Pancreas (tissue), 10 donors: Measurements from ENCODE around the gene CNTROB. TPM values are rescaled to one million over a fixed set of nuclear protein-coding genes. Genes with fewer than 3 reads are reported as not detected.
"Not testable (repeated sequence)": the region's sequence is repeated elsewhere in the genome, so short reads cannot be mapped to it uniquely, and the experiment has no call there.

ENCODE experiments used
- ATAC-seq, 4 donors: fragments of 200-7000 bp; cut with Tn5 transposase; one replicate each; pipeline versions ENCODE4 v1.8.0 to v1.9.1; 2020; ENCODE audit warnings: mild to moderate bottlenecking in 4 of 4, moderate library complexity in 4 of 4
- DNase-seq, 6 donors: peaks; one replicate each; pipeline ENCODE4 v3.0.0-alpha.2; 2020
- FAIRE-seq: peaks from 2 replicates; lab custom pipeline; 2012; peaks lifted over from hg19 to GRCh38; lab: Jason Lieb, UNC
- H3K27ac ChIP-seq, 4 donors: fragments of 200-600 bp; sonication (generic); 1 replicate in 3 of 4; 2 replicates in 1 of 4; pipeline versions ENCODE4 v1.5.0 to v1.8.0; 2020
- H3K27me3 ChIP-seq, 4 donors: fragments of 200-600 bp; one replicate each; pipeline ENCODE4 v1.8.0; 2021
- H3K36me3 ChIP-seq, 3 donors: fragments of 200-600 bp; sonication (generic) in 1 of 3; one replicate each; pipeline versions ENCODE4 v1.5.0 to v1.8.0; 2020 to 2021
- H3K4me1 ChIP-seq, 3 donors: fragments of 200-600 bp; one replicate each; pipeline ENCODE4 v1.8.0; 2021
- H3K4me3 ChIP-seq, 4 donors: fragments of 200-600 bp; sonication (generic) in 2 of 4; one replicate each; pipeline versions ENCODE4 v1.5.0 to v1.8.0; 2020 to 2021
- H3K9me3 ChIP-seq, 4 donors: fragments of 200-600 bp; one replicate each; pipeline ENCODE4 v1.8.0; 2021
- WGBS, 2 donors: extraction: QIAGEN DNeasy Blood & Tissue Kit; methylation state at CpG; one replicate each; pipeline ENCODE4 v1.1.7; 2013; 5-methylcytosine and 5-hydroxymethylcytosine counted together
- intact Hi-C, 3 donors: fragments of 100-400 bp; cut with DNase I; formaldehyde crosslinking; loops; one replicate each; pipeline versions ENCODE4 v1.11.1 to v1.14.2; 2022
- polyA plus RNA-seq, 2 donors: library from polyadenylated mRNA; stranded (reverse); fragments of 200-250 nt; gene quantifications; one replicate each; pipeline ENCODE4 v1.2.3, GENCODE V29; 2013
- total RNA-seq, 6 donors: library from RNA; stranded (reverse); fragmentation: NEBNext Ultra II Directional in 4 of 6; extraction: Animal tissue kit (Norgen Biotek cat#: 25700) in 4 of 6; gene quantifications; one replicate each; pipeline versions ENCODE4 v1.2.1 to v1.2.4, GENCODE V29; 2021 to 2023
- TF ChIP-seq, protein P1 (sequence below), 4 donors: fragments of 200-600 bp; sonication (generic) in 3 of 4; IDR thresholded peaks; one replicate each; pipeline versions ENCODE4 v1.5.0 to v1.8.0; 2021; ENCODE audit warnings: antibody characterized with exemption in 4 of 4
- donor health status: healthy with polysubstance abuse.
- donor health status: DM: no; HTN: no; CAD: no; lungs with moderate emphysema.
- donor health status: DM: no; HTN: no; CAD: no.
- donor health status: control.
- donor health status: control.
- donor health status: Bipolar disorder and iron deficiency.
- donor health status: DM: yes; HTN: yes; CAD: no.
- donor health status: DM: no; HTN: no; CAD: no.
- donor health status: DM: no; HTN: no; CAD: no.
- donor health status: DM: yes; HTN: yes; CAD: no.

Gene CNTROB
- total and polyA plus RNA-seq, 8 donors, result 5.8 to 46.1 (median 9.9) TPM

DNA sequence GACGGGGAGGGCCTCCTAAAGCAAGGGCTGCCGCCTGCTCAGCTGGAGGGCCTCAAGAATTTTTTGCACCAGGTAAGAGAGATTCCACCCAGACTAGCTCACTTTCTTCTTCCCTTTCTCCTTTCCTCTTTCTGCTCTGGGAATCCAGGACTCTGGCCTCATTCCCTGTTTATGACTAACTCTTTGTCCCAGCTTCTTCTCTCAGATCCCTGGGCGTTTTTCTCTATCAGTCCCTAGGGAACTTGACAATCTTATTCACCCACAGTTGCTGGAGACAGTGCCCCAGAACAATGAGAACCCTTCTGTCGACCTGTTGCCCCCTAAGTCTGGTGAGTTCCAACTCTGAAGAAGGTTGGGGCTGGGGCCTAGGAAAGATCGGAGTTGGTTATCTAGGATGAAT lies 15.6 kb downstream of the CNTROB start:
- no peaks in the 10 kb centered on the region for H3K9me3 ChIP-seq
- H3K4me1 ChIP-seq, result no peaks in the 10 kb centered on the region
- 84 to 86% methylated on average over 5 of the region's 5 CpGs for WGBS, 2 donors
- H3K27ac ChIP-seq, result no peak overlapping the region
- no peak for FAIRE-seq
- no peaks in the 10 kb centered on the region for H3K27me3 ChIP-seq
- TF ChIP-seq, protein P1, sequence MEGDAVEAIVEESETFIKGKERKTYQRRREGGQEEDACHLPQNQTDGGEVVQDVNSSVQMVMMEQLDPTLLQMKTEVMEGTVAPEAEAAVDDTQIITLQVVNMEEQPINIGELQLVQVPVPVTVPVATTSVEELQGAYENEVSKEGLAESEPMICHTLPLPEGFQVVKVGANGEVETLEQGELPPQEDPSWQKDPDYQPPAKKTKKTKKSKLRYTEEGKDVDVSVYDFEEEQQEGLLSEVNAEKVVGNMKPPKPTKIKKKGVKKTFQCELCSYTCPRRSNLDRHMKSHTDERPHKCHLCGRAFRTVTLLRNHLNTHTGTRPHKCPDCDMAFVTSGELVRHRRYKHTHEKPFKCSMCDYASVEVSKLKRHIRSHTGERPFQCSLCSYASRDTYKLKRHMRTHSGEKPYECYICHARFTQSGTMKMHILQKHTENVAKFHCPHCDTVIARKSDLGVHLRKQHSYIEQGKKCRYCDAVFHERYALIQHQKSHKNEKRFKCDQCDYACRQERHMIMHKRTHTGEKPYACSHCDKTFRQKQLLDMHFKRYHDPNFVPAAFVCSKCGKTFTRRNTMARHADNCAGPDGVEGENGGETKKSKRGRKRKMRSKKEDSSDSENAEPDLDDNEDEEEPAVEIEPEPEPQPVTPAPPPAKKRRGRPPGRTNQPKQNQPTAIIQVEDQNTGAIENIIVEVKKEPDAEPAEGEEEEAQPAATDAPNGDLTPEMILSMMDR (IDR thresholded peaks at IDR 0.05), result no peak
- intact Hi-C loops, result no loop called here
- ATAC-seq, result no peak
- peaks cover 2 to 47% (median 10%) of the 10 kb centered on the region in 3 donors for H3K36me3 ChIP-seq
- no peak for DNase-seq
- no peak overlapping the region for H3K4me3 ChIP-seq

DNA sequence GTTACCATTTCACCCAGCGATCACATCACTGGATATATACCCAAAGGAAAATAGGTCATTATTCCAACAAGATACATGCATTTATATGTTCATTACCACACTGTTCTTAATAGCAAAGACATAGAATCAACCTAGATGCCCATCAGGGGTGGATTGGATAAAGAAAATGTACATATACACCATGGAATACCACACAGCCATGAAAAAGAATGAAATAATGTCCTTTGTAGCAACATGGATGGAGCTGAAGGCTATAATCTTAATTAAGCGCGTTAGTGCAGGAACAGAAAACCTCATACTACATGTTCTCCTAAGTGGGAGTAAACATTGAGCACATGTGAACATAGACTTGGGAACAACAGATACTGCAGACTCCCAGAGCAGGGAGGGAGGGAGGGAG lies 18.6 kb downstream of the CNTROB start:
- ATAC-seq, result no peak
- Histone ChIP-seq H3K4me1 (no peaks in the 10 kb centered on the region), H3K27me3 (no peaks in the 10 kb centered on the region), H3K9me3 (no peaks in the 10 kb centered on the region), H3K27ac (no peak overlapping the region), H3K4me3 (no peak overlapping the region), H3K36me3 (peaks cover 2 to 20% (median 4%) of the 10 kb centered on the region in 3 donors)
- DNase-seq, result no peak
- no peak for FAIRE-seq
- intact Hi-C loops, result no loop called here
- TF ChIP-seq, protein P1 (IDR thresholded peaks at IDR 0.05), result no peak
- WGBS, 2 donors, result 74 to 95% methylated on average over 3 of the region's 3 CpGs

DNA sequence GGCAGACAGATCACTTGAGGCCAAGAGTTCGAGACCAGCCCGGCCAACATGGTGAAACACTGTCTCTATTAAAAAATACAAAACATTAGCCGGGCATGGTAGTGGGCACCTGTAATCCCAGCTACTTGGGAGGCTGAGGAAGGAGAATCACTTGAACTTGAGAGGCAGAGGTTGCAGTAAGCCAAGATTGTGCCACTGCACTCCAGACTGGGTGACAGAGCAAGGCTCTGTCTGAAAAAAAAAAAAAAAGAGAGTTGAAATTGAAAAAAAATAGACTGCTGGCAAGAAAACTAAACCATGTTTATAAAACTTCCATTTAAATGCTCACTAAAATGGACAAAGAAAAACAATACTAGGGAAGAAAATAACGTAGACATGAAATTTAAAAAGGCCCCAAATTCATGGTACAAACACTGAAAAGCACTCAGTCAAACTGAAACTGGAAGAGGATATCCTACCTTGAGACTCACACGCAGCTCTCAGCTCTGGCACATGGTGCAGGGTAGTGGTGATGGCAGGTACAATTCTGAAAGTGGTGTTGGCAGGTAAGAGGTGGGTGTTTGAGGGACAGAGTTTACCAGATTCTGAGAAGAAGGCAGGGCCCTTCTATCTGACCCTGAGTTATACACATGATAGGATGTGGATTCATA lies 19.3 kb downstream of the CNTROB start:
- no peak overlapping the region for H3K27ac ChIP-seq
- no peak for ATAC-seq

DNA sequence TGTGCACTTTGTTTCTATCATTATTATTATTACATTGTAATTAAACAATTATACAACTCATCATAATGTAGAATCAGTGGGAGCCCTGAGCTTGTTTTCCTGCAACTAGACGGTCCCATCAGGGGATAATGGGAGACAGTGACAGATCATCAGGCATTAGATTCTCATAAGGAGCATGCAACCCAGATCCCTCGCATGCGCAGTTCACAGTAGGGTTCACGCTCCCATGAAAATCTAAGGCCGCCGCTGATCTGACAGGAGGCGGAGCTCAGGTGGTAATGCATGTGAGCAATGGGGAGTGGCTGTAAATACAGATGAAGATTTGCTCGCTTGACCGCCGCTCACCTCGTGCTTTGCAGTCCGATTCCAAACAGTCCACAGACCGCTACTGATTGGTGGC lies 21.3 kb downstream of the CNTROB start:
- DNase-seq, intact Hi-C loops, ATAC-seq, FAIRE-seq, H3K4me1 ChIP-seq, H3K9me3 ChIP-seq, H3K27me3 ChIP-seq, H3K4me3 ChIP-seq, H3K36me3 ChIP-seq, H3K27ac ChIP-seq: not testable (repeated sequence)
- 87 to 92% methylated on average over 13 of the region's 13 CpGs for WGBS, 2 donors

More for the DNA sequence above, 19.3 kb downstream of the CNTROB start:
- Histone ChIP-seq H3K4me1 (no peaks in the 10 kb centered on the region), H3K4me3 (no peak overlapping the region), H3K9me3 (no peaks in the 10 kb centered on the region), H3K27me3 (no peaks in the 10 kb centered on the region), H3K36me3 (peaks cover 0 to 14% (median 4%) of the 10 kb centered on the region in 3 donors)
- no peak for DNase-seq
- no peak for FAIRE-seq
- TF ChIP-seq, protein P1 (IDR thresholded peaks at IDR 0.05), result no peak
- intact Hi-C loops, result no loop called here
- 78 to 82% methylated on average over 5 of the region's 5 CpGs for WGBS, 2 donors

DNA sequence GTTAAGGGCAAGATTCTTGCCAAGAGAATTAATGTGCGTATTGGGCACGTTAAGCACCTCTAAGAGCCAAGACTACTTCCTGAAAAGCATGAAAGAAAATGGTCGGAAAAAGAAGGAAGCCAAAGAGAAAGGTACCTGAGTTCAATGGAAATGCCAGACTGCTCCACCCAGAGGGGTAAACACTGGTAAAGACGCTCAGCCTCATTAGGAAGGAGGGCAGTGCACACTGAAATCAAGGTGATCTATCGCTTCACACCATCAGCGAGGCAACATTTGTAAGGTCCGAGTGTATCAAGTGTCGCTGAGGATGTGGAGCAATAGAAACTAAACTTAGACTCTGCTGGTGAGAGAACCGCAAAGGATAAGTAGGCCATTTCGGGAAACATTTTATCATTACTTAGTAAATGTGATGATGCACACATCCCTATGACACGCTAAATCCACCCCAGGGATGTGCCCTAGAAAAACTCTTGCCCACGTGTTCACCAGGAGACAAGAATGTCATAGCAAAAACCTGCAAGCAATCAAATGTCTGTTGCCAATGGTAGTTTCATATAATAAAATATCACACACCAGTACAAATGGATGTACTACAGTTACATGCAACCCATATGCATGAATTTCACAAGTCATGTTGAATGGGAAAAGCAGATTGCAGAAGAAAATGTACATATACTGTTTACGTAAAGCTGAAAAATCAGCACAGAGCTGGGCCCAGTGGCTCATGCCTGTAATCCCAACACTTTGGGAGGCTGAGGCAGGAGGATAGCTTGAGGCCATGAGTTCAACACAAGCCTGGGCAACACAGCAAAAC lies 23.6 kb downstream of the CNTROB start:
- Histone ChIP-seq H3K4me3 (no peak overlapping the region), H3K27ac (no peak overlapping the region), H3K9me3 (no peaks in the 10 kb centered on the region), H3K4me1 (no peaks in the 10 kb centered on the region), H3K36me3 (no peaks in the 10 kb centered on the region), H3K27me3 (peaks cover 0 to 6% (median under 1%) of the 10 kb centered on the region in 4 donors)
- FAIRE-seq, result no peak
- no peak for ATAC-seq
- intact Hi-C loops, result no loop called here
- TF ChIP-seq, protein P1 (IDR thresholded peaks at IDR 0.05), result no peak
- no peak for DNase-seq
- 71 to 78% methylated on average over 13 of the region's 13 CpGs for WGBS, 2 donors
